CD14-positive monocyte (primary cell): Measurements from ENCODE around the gene CARD19. TPM values are rescaled to one million over a fixed set of nuclear protein-coding genes. Genes with fewer than 3 reads are reported as not detected.

ENCODE experiments used
- DNase-seq, 3 donors: peaks; one replicate each; pipeline ENCODE4 v3.0.0-alpha.2; 2011 to 2022
- H2AFZ ChIP-seq: 2 replicates; pipeline ENCODE4 v1.6.0; 2012; ENCODE audit warnings: mild to moderate bottlenecking, low read depth, low read length, inconsistent platforms; ENCODE audit not compliant: insufficient read depth, poor library complexity, severe bottlenecking
- H3K27ac ChIP-seq, 2 donors: 1 replicate in 1 of 2; 2 replicates in 1 of 2; pipeline ENCODE4 v1.5.1; 2012 to 2013; ENCODE audit warnings: low read length in 2 of 2, control low read depth in 1 of 2, inconsistent platforms in 1 of 2, low read depth in 1 of 2, mild to moderate bottlenecking in 1 of 2
- H3K27me3 ChIP-seq, 2 donors: one replicate each; pipeline versions ENCODE4 v1.6.0 to v1.6.1; 2011 to 2013; ENCODE audit warnings: low read length in 2 of 2; ENCODE audit not compliant: control insufficient read depth in 2 of 2, insufficient read depth in 2 of 2
- H3K36me3 ChIP-seq, 2 donors: replicated peaks in 1 of 2; 1 replicate in 1 of 2; 2 replicates in 1 of 2; pipeline versions ENCODE4 v1.5.1 to v1.6.1; 2012 to 2013; ENCODE audit warnings: low read length in 2 of 2, control low read depth in 1 of 2, inconsistent platforms in 1 of 2, mild to moderate bottlenecking in 1 of 2; ENCODE audit not compliant: insufficient read depth in 2 of 2, control insufficient read depth in 1 of 2
- H3K4me1 ChIP-seq, 2 donors: 1 replicate in 1 of 2; 2 replicates in 1 of 2; pipeline versions ENCODE4 v1.5.1 to v1.6.1; 2012 to 2013; ENCODE audit warnings: low read length in 2 of 2, control low read depth in 1 of 2, inconsistent platforms in 1 of 2, mild to moderate bottlenecking in 1 of 2, moderate library complexity in 1 of 2; ENCODE audit not compliant: insufficient read depth in 2 of 2, control insufficient read depth in 1 of 2
- H3K4me2 ChIP-seq: replicated peaks from 2 replicates; pipeline ENCODE3; 2012; ENCODE audit warnings: low read length, moderate library complexity, mild to moderate bottlenecking; ENCODE audit not compliant: poor library complexity, severe bottlenecking; ENCODE audit errors: extremely low read depth
- H3K4me3 ChIP-seq, 3 experiments: fragments of 200-600 bp in 1 of 3; sonication (generic) in 1 of 3; replicated peaks in 1 of 3; 1 replicate in 2 of 3; 2 replicates in 1 of 3; pipeline ENCODE4 v1.5.1; 2011 to 2013; ENCODE audit warnings: low read length in 3 of 3, mild to moderate bottlenecking in 3 of 3, control low read depth in 2 of 3, low read depth in 2 of 3, inconsistent platforms in 1 of 3, moderate library complexity in 1 of 3
- H3K79me2 ChIP-seq: 2 replicates; pipeline ENCODE4 v1.6.0; 2012; ENCODE audit warnings: mild to moderate bottlenecking, control low read depth, inconsistent platforms, low read length, moderate library complexity; ENCODE audit not compliant: insufficient read depth
- H3K9ac ChIP-seq: 2 replicates; pipeline ENCODE4 v1.6.0; 2017; ENCODE audit warnings: low read length, mild to moderate bottlenecking; ENCODE audit not compliant: insufficient read depth, poor library complexity, severe bottlenecking
- H3K9me3 ChIP-seq, 2 donors: replicated peaks in 1 of 2; 1 replicate in 1 of 2; 2 replicates in 1 of 2; pipeline versions ENCODE4 v1.5.1 to v1.6.1; 2012 to 2013; ENCODE audit warnings: low read length in 2 of 2, control low read depth in 1 of 2; ENCODE audit not compliant: control insufficient read depth in 1 of 2, insufficient read depth in 1 of 2
- H4K20me1 ChIP-seq: 2 replicates; pipeline ENCODE4 v1.6.0; 2012; ENCODE audit warnings: mild to moderate bottlenecking, low read length, control low read depth, moderate library complexity; ENCODE audit not compliant: insufficient read depth
- H3K27ac Mint-ChIP-seq, 7 donors: one replicate each; pipeline ENCODE4 v1.8.0; 2020; ENCODE audit warnings: mild to moderate bottlenecking in 7 of 7, mixed read lengths in 7 of 7, moderate library complexity in 6 of 7, inconsistent platforms in 2 of 7
- H3K27me3 Mint-ChIP-seq, 3 donors: one replicate each; pipeline ENCODE4 v1.8.0; 2021 to 2022; ENCODE audit warnings: low read depth in 3 of 3, mild to moderate bottlenecking in 3 of 3, mixed read lengths in 3 of 3, moderate library complexity in 3 of 3, inconsistent platforms in 1 of 3
- H3K36me3 Mint-ChIP-seq, 2 donors: one replicate each; pipeline ENCODE4 v1.8.0; 2020; ENCODE audit warnings: mixed read lengths in 2 of 2, inconsistent platforms in 1 of 2, mild to moderate bottlenecking in 1 of 2
- H3K4me1 Mint-ChIP-seq: one replicate; pipeline ENCODE4 v1.8.0; 2020; ENCODE audit warnings: mild to moderate bottlenecking, mixed read lengths
- H3K4me3 Mint-ChIP-seq, 2 donors: one replicate each; pipeline ENCODE4 v1.8.0; 2020; ENCODE audit warnings: mild to moderate bottlenecking in 2 of 2, mixed read lengths in 2 of 2, moderate library complexity in 1 of 2
- H3K9me3 Mint-ChIP-seq, 7 donors: one replicate each; pipeline ENCODE4 v1.8.0; 2020 to 2022; ENCODE audit warnings: mixed read lengths in 7 of 7, mild to moderate bottlenecking in 6 of 7, moderate library complexity in 6 of 7, inconsistent platforms in 2 of 7
- WGBS: methylation state at CpG from one replicate; pipeline ENCODE4 v1.1.5; 2013; ENCODE audit warnings: missing lambda C conversion rate; ENCODE audit not compliant: insufficient coverage; 5-methylcytosine and 5-hydroxymethylcytosine counted together
- intact Hi-C, 2 donors: fragments of 100-400 bp; cut with micrococcal nuclease; formaldehyde crosslinking; loops; one replicate each; pipeline versions ENCODE4 v1.15.0 to v1.15.1; 2023
- polyA minus RNA-seq: library from RNA; depleted of rRNA, polyadenylated mRNA; stranded (reverse); fragments of >200 nt; gene quantifications from 2 replicates; pipeline ENCODE4 v1.2.3, GENCODE V29; 2012
- polyA plus RNA-seq, 3 donors: library from polyadenylated mRNA; depleted of rRNA in 1 of 3; unstranded in 2 of 3; stranded (reverse) in 1 of 3; fragments of 300-500 nt in 2 of 3; fragments of >200 nt in 1 of 3; fragmentation: Illumina TruSeq in 2 of 3; gene quantifications; 1 replicate in 2 of 3; 2 replicates in 1 of 3; pipeline ENCODE4 v1.2.3, GENCODE V29; 2012 to 2021
- total RNA-seq, 12 experiments: library from RNA in 1 of 12; stranded (reverse) in 1 of 12; fragments of 120-200 nt in 1 of 12; gene quantifications; one replicate each; pipeline ENCODE4 v1.2.4 and lab custom pipeline; 2013 to 2026; ENCODE audit warnings: mixed read lengths in 6 of 12, inconsistent platforms in 1 of 12
- TF ChIP-seq, protein P1 (sequence below): fragments of 200-600 bp; IDR thresholded peaks from one replicate; pipeline ENCODE4 v1.8.0; 2022; ENCODE audit warnings: antibody characterized with exemption, mild to moderate bottlenecking

Gene CARD19, protein sequence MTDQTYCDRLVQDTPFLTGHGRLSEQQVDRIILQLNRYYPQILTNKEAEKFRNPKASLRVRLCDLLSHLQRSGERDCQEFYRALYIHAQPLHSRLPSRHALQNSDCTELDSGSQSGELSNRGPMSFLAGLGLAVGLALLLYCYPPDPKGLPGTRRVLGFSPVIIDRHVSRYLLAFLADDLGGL
- 92.5 TPM for total RNA-seq (2013)
- polyA plus RNA-seq (100 to 1,000 TPM; 130 to 506 (median 137) TPM), polyA minus RNA-seq (153 and 192 TPM in 2 replicates), total RNA-seq (lab: John Stamatoyannopoulos, UW) (19.6 to 123 (median 72.6) reads per million in 11 experiments)

DNA sequence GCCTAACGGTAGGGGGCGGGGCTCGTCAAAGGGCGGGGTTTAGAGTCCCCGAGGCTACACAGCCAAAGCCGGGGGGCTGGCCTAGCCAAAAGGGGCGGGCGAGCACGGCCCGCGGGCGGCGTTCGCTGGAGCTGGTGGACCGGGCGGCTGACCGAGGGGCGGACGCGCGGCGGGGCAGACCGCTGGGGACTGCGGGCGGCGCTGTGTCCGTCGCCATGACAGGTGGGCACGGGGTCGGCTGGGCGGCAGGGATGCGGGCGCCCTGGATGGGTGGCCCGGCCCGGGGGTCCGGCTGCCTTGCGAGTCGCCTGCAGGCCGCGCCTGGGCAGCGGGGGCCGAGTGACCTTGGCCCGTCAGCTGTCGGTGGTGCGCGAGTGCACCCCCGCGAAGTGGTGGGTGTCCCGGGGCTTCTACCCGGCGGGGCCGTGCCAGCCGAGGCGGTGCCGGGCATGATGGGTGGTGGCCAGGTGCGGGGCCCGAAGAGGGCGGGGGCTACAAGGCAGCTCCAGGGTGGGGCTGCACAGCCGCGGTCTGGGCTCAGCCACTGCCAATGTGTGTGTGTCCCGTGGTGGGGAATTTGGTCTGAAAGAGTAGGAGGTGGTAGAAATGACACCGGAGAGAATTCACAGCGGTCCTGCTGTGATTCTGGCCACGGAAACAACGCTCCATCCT lies at the start of gene CARD19:
Gene CARD19, plus strand, starts transcription at position 87 of the 672 bp plus-strand sequence. Its CDS starts 129 bp downstream, at position 216.
- intact Hi-C loops, result loop anchor here (2.0 to 10.0 kb wide), 8 partner anchors 21 to 469 kb away; partner anchors contain the start of genes BICD2 (in 2 of the 2), FAM120A (in 2 of the 2), FAM120AOS (in 2 of the 2) and NINJ1 (in 1 of the 2)
- Mint-ChIP-seq H3K27ac (peak within 1 kb of the TSS; percentile 99 to 100 (median 100)), H3K9me3 (peaks cover 3 to 9% (median 5%) of the 10 kb centered on the region in 7 donors), H3K36me3 (peaks cover 13 to 24% of the 10 kb centered on the region in 2 donors), H3K27me3 (no peaks in the 10 kb centered on the region), H3K4me3 (peak within 1 kb of the TSS; percentile 93 to 97), H3K4me1 (peaks cover 75% of the 10 kb centered on the region)
- Histone ChIP-seq H2AFZ (peak within 1 kb of the TSS; percentile 40), H3K9me3 (peaks cover 2 to 7% of the 10 kb centered on the region in 2 donors), H3K4me3 (peak within 1 kb of the TSS; percentile 71 to 98 (median 96)), H3K27ac (peak within 1 kb of the TSS; percentile 97 to 100), H3K9ac (peak within 1 kb of the TSS; percentile 97), H3K27me3 (no peaks in the 10 kb centered on the region), H3K36me3 (peaks cover 0 to 4% of the 10 kb centered on the region in 2 donors), H3K4me2 (peak within 1 kb of the TSS; percentile 98), H3K4me1 (peaks cover 77 to 86% of the 10 kb centered on the region in 2 donors), H3K79me2 (peaks cover 50% of the 10 kb centered on the region), H4K20me1 (peaks cover 42% of the 10 kb centered on the region)
- peak in 1 of 3 donors; percentile 43 for DNase-seq
- TF ChIP-seq, protein P1, sequence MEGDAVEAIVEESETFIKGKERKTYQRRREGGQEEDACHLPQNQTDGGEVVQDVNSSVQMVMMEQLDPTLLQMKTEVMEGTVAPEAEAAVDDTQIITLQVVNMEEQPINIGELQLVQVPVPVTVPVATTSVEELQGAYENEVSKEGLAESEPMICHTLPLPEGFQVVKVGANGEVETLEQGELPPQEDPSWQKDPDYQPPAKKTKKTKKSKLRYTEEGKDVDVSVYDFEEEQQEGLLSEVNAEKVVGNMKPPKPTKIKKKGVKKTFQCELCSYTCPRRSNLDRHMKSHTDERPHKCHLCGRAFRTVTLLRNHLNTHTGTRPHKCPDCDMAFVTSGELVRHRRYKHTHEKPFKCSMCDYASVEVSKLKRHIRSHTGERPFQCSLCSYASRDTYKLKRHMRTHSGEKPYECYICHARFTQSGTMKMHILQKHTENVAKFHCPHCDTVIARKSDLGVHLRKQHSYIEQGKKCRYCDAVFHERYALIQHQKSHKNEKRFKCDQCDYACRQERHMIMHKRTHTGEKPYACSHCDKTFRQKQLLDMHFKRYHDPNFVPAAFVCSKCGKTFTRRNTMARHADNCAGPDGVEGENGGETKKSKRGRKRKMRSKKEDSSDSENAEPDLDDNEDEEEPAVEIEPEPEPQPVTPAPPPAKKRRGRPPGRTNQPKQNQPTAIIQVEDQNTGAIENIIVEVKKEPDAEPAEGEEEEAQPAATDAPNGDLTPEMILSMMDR, result no peak
- under 1% methylated on average over 59 of the region's 65 CpGs for WGBS
